IPS-18c (cell line): Measurements from ENCODE around the gene PTPRU.
"Not testable (repeated sequence)": the region's sequence is repeated elsewhere in the genome, so short reads cannot be mapped to it uniquely, and the experiment has no call there.

Source experiments
- H3K4me3 ChIP-seq: 2 replicates; pipeline ENCODE4 v1.7.0; 2013; ENCODE audit warnings: low read depth, mild to moderate bottlenecking, low read length, moderate library complexity; ENCODE audit not compliant: insufficient read depth
- H3K9me3 ChIP-seq: one replicate; pipeline ENCODE4 v1.6.1; 2013; ENCODE audit warnings: mild to moderate bottlenecking, low read length, moderate library complexity; ENCODE audit not compliant: control insufficient read depth, insufficient read depth

Gene PTPRU

GRCh38 chr1:29286194-29286767 lies 50.0 kb downstream of the PTPRU start:
- H3K9me3 ChIP-seq = no peaks in the 10 kb centered on the region
- H3K4me3 ChIP-seq = no peak overlapping the region

- Histone ChIP-seq H3K4me3 (no peak overlapping the region), H3K9me3 (no peaks in the 10 kb centered on the region)
Measured at GRCh38 chr1:29289493-29289892, 53.2 kb downstream of the PTPRU start.

- Histone ChIP-seq H3K9me3 (no peaks in the 10 kb centered on the region), H3K4me3 (no peak overlapping the region)
Measured at GRCh38 chr1:29290414-29290985, 54.2 kb downstream of the PTPRU start.

- H3K9me3 ChIP-seq = no peaks in the 10 kb centered on the region
- H3K4me3 ChIP-seq = no peak overlapping the region
Measured at GRCh38 chr1:29291756-29292155, 55.4 kb downstream of the PTPRU start.

- no peaks in the 10 kb centered on the region for H3K9me3 ChIP-seq
- H3K4me3 ChIP-seq = no peak overlapping the region
Measured at GRCh38 chr1:29292344-29292743, 56.0 kb downstream of the PTPRU start.

- H3K9me3 ChIP-seq = no peaks in the 10 kb centered on the region
- H3K4me3 ChIP-seq = no peak overlapping the region
Measured at GRCh38 chr1:29297450-29297849, 61.1 kb downstream of the PTPRU start.

GRCh38 chr1:29298246-29298645 lies 61.9 kb downstream of the PTPRU start:
- Histone ChIP-seq H3K4me3 (no peak overlapping the region), H3K9me3 (no peaks in the 10 kb centered on the region)

DNA sequence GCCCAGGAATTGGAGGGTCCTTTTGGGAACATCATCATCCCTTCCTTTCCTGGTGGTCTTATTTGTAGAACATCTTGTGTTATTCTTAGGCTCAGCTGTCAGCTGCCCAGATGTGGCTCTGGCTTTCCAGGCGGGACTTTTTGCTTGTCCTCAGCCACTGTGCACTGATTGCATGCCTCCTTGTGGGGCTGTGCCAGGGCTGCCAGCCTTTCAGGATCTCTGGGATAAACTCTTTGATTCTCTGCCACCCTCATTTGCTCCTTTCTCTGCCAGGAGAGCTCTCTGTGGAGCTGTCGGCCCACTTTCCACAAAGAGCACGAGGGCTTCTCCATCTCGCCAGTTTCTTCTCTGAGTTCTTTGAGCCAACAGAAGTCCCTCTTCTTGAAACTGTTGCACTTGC lies 63.1 kb downstream of the PTPRU start:
- no peaks in the 10 kb centered on the region for H3K9me3 ChIP-seq
- no peak overlapping the region for H3K4me3 ChIP-seq

GRCh38 chr1:29301732-29302131 lies 65.4 kb downstream of the PTPRU start:
- H3K4me3 ChIP-seq = not testable (repeated sequence)

DNA sequence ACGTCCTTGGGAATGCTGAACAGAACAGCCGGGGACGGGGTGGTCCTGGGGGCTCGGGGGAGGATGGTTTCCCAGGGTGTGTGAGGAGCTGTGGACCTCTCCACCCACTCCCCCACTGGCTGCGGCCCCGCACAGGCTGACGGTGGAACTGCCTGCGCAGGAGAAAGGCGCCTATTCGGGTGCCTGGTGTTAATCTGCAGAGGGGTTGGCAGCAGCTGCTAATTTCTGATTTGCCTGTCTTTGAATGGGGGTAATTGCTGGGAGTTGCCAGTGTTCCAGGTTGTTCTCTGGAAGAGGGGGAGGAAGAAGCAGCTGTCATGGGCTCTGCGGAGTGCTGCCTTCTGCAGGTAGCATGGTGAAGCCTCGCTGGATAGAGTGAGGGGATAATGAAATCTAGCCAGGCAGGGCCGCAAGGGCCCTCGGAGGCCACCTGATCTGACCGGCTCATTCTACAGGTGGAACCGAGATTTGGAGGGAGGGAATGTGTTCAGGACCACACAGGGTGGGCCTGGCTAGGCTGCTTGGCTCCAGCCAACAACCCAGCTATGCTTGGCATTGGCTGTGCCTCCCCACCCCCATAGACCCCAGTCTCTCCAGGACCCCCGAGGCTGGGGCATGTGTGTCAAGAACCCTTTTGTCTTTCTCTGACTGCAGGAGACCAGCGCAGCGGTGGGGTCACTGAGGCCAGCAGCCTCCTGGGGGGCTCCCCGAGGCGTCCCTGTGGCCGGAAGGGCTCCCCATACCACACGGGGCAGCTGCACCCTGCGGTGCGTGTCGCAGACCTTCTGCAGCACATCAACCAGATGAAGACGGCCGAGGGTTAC lies 67.1 kb downstream of the PTPRU start:
- no peaks in the 10 kb centered on the region for H3K9me3 ChIP-seq
- no peak overlapping the region for H3K4me3 ChIP-seq

More at GRCh38 chr1:29301732-29302131, 65.4 kb downstream of the PTPRU start:
- not testable (repeated sequence) for H3K9me3 ChIP-seq

DNA sequence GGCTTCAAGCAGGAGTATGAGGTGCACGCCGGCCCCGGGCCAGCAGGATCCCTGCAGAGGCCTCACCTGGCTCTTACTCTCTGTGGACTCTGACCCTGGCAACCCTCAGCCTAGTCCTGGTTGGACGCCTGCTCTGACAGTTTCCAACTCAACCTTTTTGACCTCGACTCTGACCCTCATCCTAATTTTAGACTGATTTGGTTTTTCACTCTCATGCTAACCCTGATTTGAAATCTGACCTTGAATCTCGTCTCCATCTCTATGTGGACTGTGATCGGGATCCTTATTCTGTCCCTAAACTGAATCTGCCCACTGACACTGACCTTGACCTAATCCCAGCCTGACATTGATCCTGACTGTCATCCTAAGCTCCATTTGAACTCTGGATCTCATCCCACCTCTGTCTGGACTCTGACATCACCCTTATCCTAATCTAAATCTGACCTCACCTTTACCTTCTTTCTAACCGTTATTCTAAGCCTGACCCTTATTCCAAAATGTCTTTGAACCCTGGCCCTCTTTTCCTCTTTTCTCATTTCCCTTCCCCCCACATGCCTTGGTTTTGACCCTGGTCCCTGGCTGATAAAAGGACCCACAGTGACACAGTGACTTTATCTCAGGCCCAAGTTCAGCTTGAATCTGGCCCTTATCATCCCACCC lies 67.8 kb downstream of the PTPRU start:
- Histone ChIP-seq H3K9me3 (no peaks in the 10 kb centered on the region), H3K4me3 (no peak overlapping the region)

GRCh38 chr1:29305943-29306342 lies 69.6 kb downstream of the PTPRU start:
- H3K4me3 ChIP-seq = no peak overlapping the region

DNA sequence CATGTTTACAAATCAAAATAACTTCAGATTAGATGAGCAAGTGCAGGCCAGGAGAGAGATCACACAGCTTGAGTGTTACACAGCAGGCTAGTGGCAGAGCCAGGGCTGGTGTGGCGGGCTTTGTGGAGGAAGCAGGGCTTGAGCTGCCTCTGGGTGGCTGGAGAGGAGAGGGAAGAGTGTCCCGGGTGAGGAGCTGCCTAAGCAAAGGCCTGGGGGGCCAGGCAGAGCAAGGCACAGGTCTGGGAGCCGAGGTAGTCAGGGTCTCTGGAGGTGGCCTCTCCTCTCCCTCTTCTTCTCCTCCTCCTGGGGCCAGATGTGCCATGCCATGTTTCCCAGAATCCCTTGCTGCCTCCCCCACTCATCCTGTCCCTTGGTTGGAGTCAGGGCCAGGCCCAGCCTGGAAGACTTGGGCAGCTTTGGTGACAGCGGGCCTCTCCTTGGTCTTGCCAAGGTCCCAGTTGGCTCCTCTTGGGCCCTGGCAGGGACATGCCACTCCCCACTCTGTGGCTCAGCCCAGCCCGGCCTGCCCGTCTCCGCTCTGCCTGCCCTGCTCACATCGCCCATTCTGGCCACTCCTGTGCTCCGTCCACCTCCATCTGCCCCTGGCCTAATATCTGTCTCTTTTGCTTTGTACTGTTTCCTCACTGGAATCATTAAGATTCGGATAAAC lies 70.3 kb downstream of the PTPRU start:
- Histone ChIP-seq H3K4me3 (no peak overlapping the region), H3K9me3 (no peaks in the 10 kb centered on the region)

More at GRCh38 chr1:29305943-29306342, 69.6 kb downstream of the PTPRU start:
- no peaks in the 10 kb centered on the region for H3K9me3 ChIP-seq

DNA sequence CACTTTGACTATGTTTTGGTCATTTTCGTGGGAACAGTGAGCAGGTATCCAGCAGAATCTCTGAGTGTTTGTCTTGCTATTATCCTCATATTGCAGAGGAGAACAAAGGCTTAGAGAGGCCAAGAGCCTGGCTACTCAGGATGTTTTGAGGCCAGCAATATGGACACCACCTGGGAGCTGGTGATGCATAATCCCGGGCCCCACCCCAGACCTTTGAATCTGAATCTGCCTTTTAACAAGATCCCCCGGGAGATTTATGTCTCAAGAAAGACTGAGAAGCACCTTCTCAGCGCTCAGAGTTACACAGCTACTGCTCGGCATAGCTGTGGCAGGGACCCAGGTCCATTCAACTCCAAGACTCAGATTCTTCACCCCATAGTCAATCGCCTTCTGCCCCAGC lies 72.8 kb downstream of the PTPRU start:
- Histone ChIP-seq H3K9me3 (no peaks in the 10 kb centered on the region), H3K4me3 (no peak overlapping the region)

DNA sequence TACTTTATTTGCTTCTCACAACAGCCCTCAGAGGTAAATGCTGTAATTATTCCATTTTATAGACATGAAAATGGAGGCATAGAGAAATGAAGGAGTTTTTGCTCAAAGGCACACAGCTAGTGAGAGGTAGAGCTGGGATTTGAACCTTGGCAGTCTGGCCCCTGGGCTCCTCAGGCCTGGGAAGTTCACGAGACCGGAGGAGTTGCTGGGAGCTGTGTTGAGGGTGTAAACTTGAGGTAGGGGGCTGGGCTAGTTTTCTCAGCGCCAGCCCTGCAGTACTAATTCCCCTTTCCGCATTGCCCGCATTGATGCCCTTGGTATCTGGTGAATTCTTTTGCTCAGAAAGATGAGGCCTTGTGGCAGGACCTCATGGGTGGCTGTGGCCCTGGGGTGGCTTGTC lies 73.3 kb downstream of the PTPRU start:
- H3K9me3 ChIP-seq = no peaks in the 10 kb centered on the region
- no peak overlapping the region for H3K4me3 ChIP-seq

DNA sequence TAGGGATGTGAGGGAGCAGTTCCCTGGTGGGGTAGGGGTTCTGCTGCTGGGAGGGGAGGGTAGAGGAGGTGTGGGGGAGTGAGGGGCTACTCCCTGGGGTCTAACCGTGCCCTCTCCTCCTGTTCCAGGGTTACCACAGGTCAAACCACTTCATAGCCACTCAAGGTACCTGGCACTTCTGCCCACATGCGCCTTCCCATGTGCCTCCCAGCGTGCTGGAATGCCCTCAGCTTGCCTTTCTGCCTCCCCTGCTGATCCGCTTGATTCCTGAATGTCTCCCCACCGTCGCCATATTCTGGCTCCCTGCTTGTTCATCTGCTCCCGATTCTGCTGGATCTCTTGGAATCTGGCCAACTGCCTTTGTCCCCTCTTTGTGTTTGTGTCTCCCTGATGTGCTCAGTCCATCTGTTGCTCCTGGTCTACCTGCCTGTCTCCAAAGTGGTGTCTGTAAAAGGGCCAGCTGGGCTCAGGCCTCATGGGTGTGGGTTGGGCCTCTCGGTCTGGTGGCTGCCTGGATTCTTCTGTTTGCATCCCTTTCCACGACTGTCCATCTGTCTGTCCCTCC lies 74.4 kb downstream of the PTPRU start:
- no peaks in the 10 kb centered on the region for H3K9me3 ChIP-seq
- H3K4me3 ChIP-seq = no peak overlapping the region; the same call in 1 of the 2 replicates

DNA sequence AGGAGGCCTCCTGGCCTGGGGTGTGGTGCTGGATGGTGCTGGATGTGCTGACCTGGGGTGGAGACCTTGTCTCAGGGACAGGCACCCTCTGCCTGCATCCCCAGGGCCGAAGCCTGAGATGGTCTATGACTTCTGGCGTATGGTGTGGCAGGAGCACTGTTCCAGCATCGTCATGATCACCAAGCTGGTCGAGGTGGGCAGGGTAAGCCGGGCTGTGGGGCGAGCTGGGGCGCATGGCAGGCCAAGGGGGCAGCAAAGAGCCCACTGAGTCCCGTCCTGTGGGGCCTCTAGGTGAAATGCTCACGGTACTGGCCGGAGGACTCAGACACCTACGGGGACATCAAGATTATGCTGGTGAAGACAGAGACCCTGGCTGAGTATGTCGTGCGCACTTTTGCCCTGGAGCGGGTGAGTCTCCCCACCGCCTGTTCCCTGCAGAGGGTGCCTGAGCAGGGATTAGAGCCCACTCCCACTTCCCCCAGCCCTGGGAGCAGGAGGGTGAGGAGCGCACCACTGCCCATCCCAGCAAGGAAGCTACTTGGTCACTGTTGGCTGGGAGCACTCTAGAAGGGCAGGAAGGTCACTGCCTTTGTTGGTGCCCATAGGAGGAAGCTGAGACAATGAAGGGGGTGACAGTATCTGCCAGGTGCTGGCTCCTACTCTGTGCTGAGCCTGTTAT lies 75.2 kb downstream of the PTPRU start:
- Histone ChIP-seq H3K9me3 (no peaks in the 10 kb centered on the region), H3K4me3 (no peak overlapping the region)
